DOHH2 (cell line): Measurements from ENCODE around the gene NENF.

Source experiments
- CTCF ChIP-seq: fragments of 200-600 bp; sonication (generic); IDR thresholded peaks from one replicate; pipeline ENCODE4 v1.5.1; 2014; ENCODE audit warnings: antibody characterized with exemption, mild to moderate bottlenecking, low read depth, low read length; ENCODE audit not compliant: poor library complexity, severe bottlenecking
- EZH2phosphoT487 ChIP-seq: fragments of 200-600 bp; sonication (generic); IDR thresholded peaks from 2 replicates; pipeline ENCODE4 v1.6.1; 2017; ENCODE audit warnings: borderline replicate concordance, mild to moderate bottlenecking, antibody characterized with exemption, low read length, moderate library complexity, mixed read lengths

- TF ChIP-seq CTCF (no peak), EZH2phosphoT487 (no peak)
Measured at GRCh38 chr1:212421165-212421564, 11.6 kb upstream of the NENF start.
